Karpas-422 (cell line): ENCODE results near the gene SCAND1. TPM values are rescaled to one million over a fixed set of nuclear protein-coding genes. Genes with fewer than 3 reads are reported as not detected.
"Not testable (repeated sequence)": the region's sequence is repeated elsewhere in the genome, so short reads cannot be mapped to it uniquely, and the experiment has no call there.

ENCODE experiments used
- DNase-seq: peaks from one replicate; pipeline ENCODE4 v3.0.0-alpha.2; 2015
- H2AFZ ChIP-seq: fragments of 200-600 bp; sonication (generic); 2 replicates; pipeline ENCODE4 v1.6.1; 2014; ENCODE audit warnings: antibody characterized with exemption, low read length, mixed read lengths
- H3K27ac ChIP-seq: fragments of 200-600 bp; sonication (generic); 2 replicates; pipeline ENCODE4 v1.5.1; 2014; ENCODE audit warnings: mild to moderate bottlenecking, low read length, moderate library complexity
- H3K27me3 ChIP-seq: fragments of 200-600 bp; sonication (generic); 2 replicates; pipeline ENCODE4 v1.6.1; 2014; ENCODE audit warnings: low read length, mixed read lengths
- H3K36me3 ChIP-seq: fragments of 200-600 bp; sonication (generic); 2 replicates; pipeline ENCODE4 v1.6.1; 2014; ENCODE audit warnings: low read length, mixed read lengths; ENCODE audit not compliant: insufficient read depth
- H3K4me1 ChIP-seq: fragments of 200-600 bp; sonication (generic); 2 replicates; pipeline ENCODE4 v1.6.1; 2014; ENCODE audit warnings: mild to moderate bottlenecking, low read length, mixed read lengths
- H3K4me2 ChIP-seq: fragments of 200-600 bp; sonication (generic); 2 replicates; pipeline ENCODE4 v1.6.1; 2014; ENCODE audit warnings: low read length, low read depth, mild to moderate bottlenecking; ENCODE audit not compliant: poor library complexity, severe bottlenecking
- H3K4me3 ChIP-seq: fragments of 200-600 bp; sonication (generic); 2 replicates; pipeline ENCODE4 v1.5.1; 2014; ENCODE audit warnings: mild to moderate bottlenecking, antibody characterized with exemption, low read length, mixed read lengths
- H3K79me2 ChIP-seq: fragments of 200-600 bp; sonication (generic); 2 replicates; pipeline ENCODE4 v1.6.1; 2014; ENCODE audit warnings: mild to moderate bottlenecking, low read length, mixed read lengths
- H3K9ac ChIP-seq: fragments of 200-600 bp; sonication (generic); 2 replicates; pipeline ENCODE4 v1.6.0; 2014; ENCODE audit warnings: low read length
- H3K9me2 ChIP-seq: fragments of 200-600 bp; sonication (generic), shearing (Covaris generic); replicated peaks from 2 replicates; pipeline ENCODE4 v1.6.0; 2014; ENCODE audit warnings: mild to moderate bottlenecking, low read length, moderate library complexity; ENCODE audit not compliant: insufficient read depth
- H3K9me3 ChIP-seq: fragments of 300-700, 200-600 bp; sonication (generic); 2 replicates; pipeline ENCODE4 v1.6.1; 2014; ENCODE audit warnings: low read length, mixed read lengths
- H4K20me1 ChIP-seq: fragments of 200-600 bp; sonication (generic); 2 replicates; pipeline ENCODE4 v1.6.1; 2014; ENCODE audit warnings: mild to moderate bottlenecking, antibody characterized with exemption, low read length, low read depth; ENCODE audit not compliant: insufficient read depth
- total RNA-seq: library from RNA; depleted of rRNA; stranded (reverse); fragments of >200 nt; shearing (Covaris generic); gene quantifications from 2 replicates; pipeline ENCODE4 v1.2.3, GENCODE V29; 2014; ENCODE audit warnings: low replicate concordance; rRNA removed

Gene SCAND1
- 75.9 and 123 TPM in 2 replicates for total RNA-seq

GRCh38 chr20:35954200-35954906, at the start of gene SCAND1:
Gene SCAND1 (minus strand): TSS chr20:35954502. CDS start chr20:35954284, 218 bp downstream.
- H3K9ac ChIP-seq, result peak within 1 kb of the TSS; percentile 100
- H3K4me2 ChIP-seq, result peak within 1 kb of the TSS; percentile 94
- H3K4me3 ChIP-seq, result peak within 1 kb of the TSS; percentile 77

GRCh38 chr20:36004045-36004444, 49.7 kb upstream of the SCAND1 start:
- H3K4me3 ChIP-seq, result no peak overlapping the region
- no peaks in the 10 kb centered on the region for H3K4me1 ChIP-seq

More at GRCh38 chr20:35954200-35954906, at the start of gene SCAND1:
- peak; percentile 99 for DNase-seq
- Histone ChIP-seq H3K4me1 (peaks cover 19% of the 10 kb centered on the region), H2AFZ (peak within 1 kb of the TSS; percentile 93), H3K9me2 (no peaks in the 10 kb centered on the region), H3K36me3 (no peaks in the 10 kb centered on the region), H3K27ac (peak within 1 kb of the TSS; percentile 95), H3K27me3 (no peaks in the 10 kb centered on the region), H4K20me1 (peaks cover 3% of the 10 kb centered on the region; the same call in 1 of the 2 replicates), H3K9me3 (no peaks in the 10 kb centered on the region), H3K79me2 (peaks cover 22% of the 10 kb centered on the region)

GRCh38 chr20:36002855-36003254, 48.6 kb upstream of the SCAND1 start:
- Histone ChIP-seq H3K36me3 (no peaks in the 10 kb centered on the region; the same call in 1 of the 2 replicates), H3K27ac (no peak overlapping the region), H3K9me3 (peaks cover 12% of the 10 kb centered on the region), H3K4me1 (no peaks in the 10 kb centered on the region), H3K79me2 (no peaks in the 10 kb centered on the region), H2AFZ (no peak overlapping the region), H3K27me3 (0 out of 2 replicates have a peak, but pooled peaks cover 3% of the 10 kb centered on the region), H3K9me2 (no peaks in the 10 kb centered on the region), H3K9ac (no peak overlapping the region), H3K4me3 (no peak overlapping the region), H3K4me2 (no peak overlapping the region), H4K20me1 (no peaks in the 10 kb centered on the region)
- DNase-seq, result no peak

More at GRCh38 chr20:36004045-36004444, 49.7 kb upstream of the SCAND1 start:
- Histone ChIP-seq H3K4me2 (no peak overlapping the region), H3K79me2 (no peaks in the 10 kb centered on the region), H3K9me2 (no peaks in the 10 kb centered on the region), H2AFZ (no peak overlapping the region), H3K9me3 (peaks cover 12% of the 10 kb centered on the region), H4K20me1 (no peaks in the 10 kb centered on the region), H3K27me3 (0 out of 2 replicates have a peak, but pooled peaks cover 3% of the 10 kb centered on the region), H3K27ac (no peak overlapping the region), H3K9ac (no peak overlapping the region), H3K36me3 (no peaks in the 10 kb centered on the region; the same call in 1 of the 2 replicates)
- DNase-seq, result no peak

DNA sequence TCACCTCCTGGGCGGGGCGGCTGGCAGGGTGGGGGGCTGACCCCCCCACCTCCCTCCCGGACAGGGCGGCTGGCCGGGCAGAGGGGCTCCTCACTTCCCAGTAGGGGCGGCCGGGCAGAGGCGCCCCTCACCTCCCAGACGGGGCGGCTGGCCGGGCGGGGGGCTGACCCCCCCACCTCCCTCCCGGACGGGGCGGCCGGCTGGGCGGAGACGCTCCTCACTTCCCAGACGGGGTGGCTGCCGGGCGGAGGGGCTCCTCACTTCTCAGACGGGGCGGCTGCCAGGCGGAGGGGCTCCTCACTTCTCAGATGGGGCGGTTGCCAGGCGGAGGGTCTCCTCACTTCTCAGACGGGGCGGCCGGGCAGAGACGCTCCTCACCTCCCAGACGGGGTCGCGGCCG, 47.0 kb upstream of the SCAND1 start:
- not testable (repeated sequence) for H3K27me3 ChIP-seq, H4K20me1 ChIP-seq, H3K9me2 ChIP-seq, H3K4me3 ChIP-seq, H3K9ac ChIP-seq, H3K36me3 ChIP-seq, H3K27ac ChIP-seq, H2AFZ ChIP-seq, H3K4me1 ChIP-seq, H3K4me2 ChIP-seq, H3K79me2 ChIP-seq, DNase-seq
- H3K9me3 ChIP-seq, result peaks cover 12% of the 10 kb centered on the region

GRCh38 chr20:35996492-35996891, 42.2 kb upstream of the SCAND1 start:
- H4K20me1 ChIP-seq, H3K9me2 ChIP-seq, H3K36me3 ChIP-seq, H3K9me3 ChIP-seq, H2AFZ ChIP-seq, H3K9ac ChIP-seq, H3K79me2 ChIP-seq, DNase-seq, H3K27me3 ChIP-seq, H3K4me3 ChIP-seq, H3K4me2 ChIP-seq, H3K27ac ChIP-seq: not testable (repeated sequence)
- peaks cover 19% of the 10 kb centered on the region for H3K4me1 ChIP-seq

DNA sequence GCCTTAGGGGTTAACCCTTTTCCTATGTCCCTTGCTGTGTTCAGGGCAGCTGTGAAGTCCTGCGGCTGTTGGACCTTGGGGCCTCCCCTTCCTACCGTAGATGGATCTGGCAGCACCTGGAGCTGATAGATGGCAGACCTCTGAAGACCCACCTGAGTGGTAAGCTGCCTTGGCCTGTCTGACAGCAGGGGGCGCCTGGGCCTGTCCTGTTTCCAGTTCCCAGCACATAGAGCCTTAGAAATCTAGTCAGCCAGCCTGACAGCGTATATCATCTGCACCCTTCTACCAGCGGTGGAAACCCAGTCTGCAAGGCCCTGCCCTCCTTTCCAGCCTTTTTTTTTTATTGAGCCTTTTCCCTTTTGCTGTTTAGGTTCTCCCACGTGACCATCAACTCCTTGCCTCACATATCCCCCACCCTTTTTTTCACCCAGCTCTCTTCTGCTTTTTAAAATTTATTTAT, 40.7 kb upstream of the SCAND1 start:
- DNase-seq, result peak; percentile 93
- no peaks in the 10 kb centered on the region for H4K20me1 ChIP-seq
- no peaks in the 10 kb centered on the region for H3K9me3 ChIP-seq
- H3K9ac ChIP-seq, result no peak overlapping the region
- H3K4me3 ChIP-seq, result no peak overlapping the region
- no peak overlapping the region for H2AFZ ChIP-seq
- H3K79me2 ChIP-seq, result no peaks in the 10 kb centered on the region
- H3K4me2 ChIP-seq, result no peak overlapping the region
- H3K27me3 ChIP-seq, result no peaks in the 10 kb centered on the region
- H3K9me2 ChIP-seq, result no peaks in the 10 kb centered on the region
- H3K4me1 ChIP-seq, result peaks cover 25% of the 10 kb centered on the region
- H3K36me3 ChIP-seq, result no peaks in the 10 kb centered on the region
- H3K27ac ChIP-seq, result no peak overlapping the region

- Histone ChIP-seq H3K36me3 (no peaks in the 10 kb centered on the region), H3K9ac (no peak overlapping the region), H2AFZ (no peak overlapping the region), H3K4me2 (peak overlapping the region; percentile 52), H3K9me3 (no peaks in the 10 kb centered on the region), H3K27me3 (no peaks in the 10 kb centered on the region), H3K79me2 (no peaks in the 10 kb centered on the region), H3K4me1 (peaks cover 25% of the 10 kb centered on the region), H3K9me2 (no peaks in the 10 kb centered on the region), H3K27ac (no peak overlapping the region), H3K4me3 (no peak overlapping the region), H4K20me1 (no peaks in the 10 kb centered on the region)
- peak; percentile 91 for DNase-seq
Observed at GRCh38 chr20:35992713-35993335, 38.5 kb upstream of the SCAND1 start.

DNA sequence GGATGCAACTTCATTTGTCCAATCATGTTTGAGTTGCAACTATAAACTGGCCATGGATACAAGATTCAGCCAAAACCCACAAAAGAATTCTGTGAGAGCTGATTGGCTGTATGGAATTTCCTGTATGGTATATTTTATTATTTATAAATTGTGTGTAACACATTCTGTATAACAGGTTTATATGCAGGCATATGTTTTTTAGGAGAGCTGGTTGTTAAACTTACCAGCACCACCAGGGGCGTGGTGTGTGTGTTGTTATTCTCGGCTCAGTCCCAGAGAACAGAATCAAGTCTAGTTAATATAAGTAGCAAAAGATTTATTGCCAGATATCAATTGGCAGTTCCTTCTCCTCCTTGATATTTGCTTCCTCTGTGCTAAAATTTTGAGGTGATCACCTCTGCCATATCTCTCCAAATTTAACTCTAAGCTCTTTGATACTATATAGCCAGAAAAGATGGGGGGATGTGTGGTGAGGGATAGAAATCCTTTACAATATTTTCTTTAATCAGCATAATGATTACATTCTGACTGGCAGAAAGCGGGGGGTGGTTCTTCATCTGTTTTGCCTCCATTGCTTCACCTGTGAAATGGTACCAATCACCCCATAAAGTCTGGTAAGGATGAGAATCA, 37.0 kb upstream of the SCAND1 start:
- Histone ChIP-seq H3K9ac (no peak overlapping the region), H3K4me2 (no peak overlapping the region), H3K79me2 (no peaks in the 10 kb centered on the region), H3K36me3 (no peaks in the 10 kb centered on the region), H3K27me3 (no peaks in the 10 kb centered on the region), H4K20me1 (no peaks in the 10 kb centered on the region), H3K9me3 (no peaks in the 10 kb centered on the region), H2AFZ (no peak overlapping the region), H3K27ac (no peak overlapping the region), H3K4me1 (peaks cover 18% of the 10 kb centered on the region), H3K4me3 (no peak overlapping the region), H3K9me2 (no peaks in the 10 kb centered on the region)
- peak; percentile 73 for DNase-seq
